COLO829 (cell line): ENCODE measurements around the gene TMPRSS6.

ENCODE experiments used
- DNase-seq: peaks from one replicate; pipeline ENCODE4 v3.0.0; 2012; ENCODE audit warnings: low spot score

TMPRSS6 gene

DNA sequence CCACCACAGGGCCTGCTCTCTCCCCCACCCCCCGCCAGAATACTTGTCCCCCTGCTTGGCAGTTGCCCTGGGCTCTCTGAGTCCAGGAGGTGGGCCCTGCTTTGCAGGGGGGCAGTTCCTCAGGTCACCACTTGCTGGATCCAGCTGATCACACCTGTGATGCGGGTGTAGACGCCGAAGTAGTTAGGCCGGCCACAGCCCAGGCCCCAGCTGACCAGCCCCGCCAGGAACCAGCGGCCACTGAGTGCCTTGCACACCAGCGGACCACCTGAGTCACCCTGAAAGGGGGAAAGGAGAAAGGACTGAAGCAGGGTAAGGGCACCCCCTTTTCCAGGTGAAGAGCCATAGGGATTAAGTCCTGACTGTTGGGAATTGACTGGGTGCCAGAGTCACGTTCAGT is 43.6 kb downstream of the TMPRSS6 start:
- no peak for DNase-seq

DNA sequence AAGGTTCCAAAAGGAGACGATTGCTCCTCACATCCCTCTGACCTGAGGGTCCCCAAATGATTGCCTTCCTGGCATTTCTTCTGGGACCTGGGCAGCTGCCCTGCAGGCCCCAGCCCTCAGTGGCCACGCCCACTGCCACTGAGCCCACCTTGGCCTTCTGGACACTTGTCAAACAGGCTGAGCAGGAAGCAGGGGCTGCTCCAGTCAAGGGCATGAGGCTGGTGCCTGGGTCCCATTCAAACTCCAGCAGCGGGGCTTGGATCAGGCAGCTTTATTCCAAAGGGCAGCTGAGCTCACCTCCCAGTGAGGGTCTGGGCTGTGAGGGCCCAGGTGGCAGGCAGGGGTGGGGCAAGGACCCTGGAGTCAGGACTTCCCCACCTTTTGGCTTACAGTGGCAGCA is 44.3 kb downstream of the TMPRSS6 start:
- no peak for DNase-seq

DNA sequence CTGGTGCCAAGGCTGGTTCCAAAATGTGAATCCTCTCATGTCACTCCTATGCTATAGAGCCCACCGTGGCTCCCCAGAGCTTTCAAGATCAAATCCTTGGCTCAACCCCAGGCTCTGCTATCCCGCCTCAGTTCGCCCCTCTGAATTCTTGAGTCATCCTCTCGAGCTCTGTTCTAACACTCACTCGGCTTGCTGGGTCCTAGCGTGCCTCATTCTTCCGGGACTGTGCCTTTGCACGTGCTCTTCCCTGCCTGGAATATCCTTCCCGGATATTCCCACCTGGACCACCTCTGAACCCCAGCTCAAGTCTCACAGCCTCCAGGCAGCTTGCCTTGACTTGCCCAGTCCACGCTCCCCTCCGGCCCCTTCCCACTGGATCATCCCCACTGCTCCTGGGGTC is 45.0 kb downstream of the TMPRSS6 start:
- no peak for DNase-seq

DNA sequence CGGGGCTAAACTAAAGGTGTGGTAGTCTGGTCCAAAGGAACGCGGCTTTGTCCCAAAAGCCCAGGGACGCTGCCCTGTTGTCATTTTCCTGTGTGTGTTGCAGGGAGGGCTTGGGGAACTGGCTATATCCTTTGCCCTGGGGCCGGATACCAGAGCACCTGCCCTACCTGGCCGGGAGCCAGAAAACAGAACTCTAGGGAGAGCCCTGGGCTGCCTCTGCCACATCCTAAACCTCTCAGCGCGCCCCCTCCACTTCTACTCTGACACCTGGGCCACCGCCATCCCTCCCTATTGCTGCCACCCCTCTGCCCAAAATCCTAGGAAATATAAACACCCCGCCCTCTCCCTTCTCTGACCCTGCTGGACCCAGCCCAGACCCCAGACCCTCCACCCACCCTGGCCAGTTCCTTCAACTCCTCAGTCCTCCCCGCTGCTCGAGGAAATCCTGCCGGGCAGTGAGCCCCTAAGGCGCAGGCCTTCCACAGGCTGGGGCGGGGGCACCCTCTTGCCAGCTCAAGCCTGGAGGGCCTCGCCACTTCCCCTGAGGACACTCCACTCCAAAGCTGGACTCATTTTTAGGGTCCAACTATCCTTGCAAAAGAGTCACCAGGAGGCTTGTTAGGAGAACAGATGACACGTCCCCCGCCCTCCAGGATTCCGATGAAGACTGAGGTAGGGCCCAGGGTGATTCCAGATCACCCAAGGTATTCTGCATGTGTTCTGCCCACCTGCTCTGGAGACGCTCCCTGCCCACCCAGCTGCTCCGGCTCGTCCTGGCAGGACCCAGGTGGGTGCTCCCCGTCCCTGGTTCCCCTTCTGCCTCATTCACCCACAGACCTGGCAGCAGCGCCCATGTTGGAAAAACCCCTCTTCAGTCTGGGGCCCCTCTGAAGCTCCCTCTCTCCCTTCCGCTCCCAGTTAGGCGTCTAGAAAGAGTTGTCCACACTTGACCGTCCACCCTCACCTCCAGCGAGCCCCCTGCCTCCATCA is 45.8 kb downstream of the TMPRSS6 start:
- DNase-seq, result no peak

DNA sequence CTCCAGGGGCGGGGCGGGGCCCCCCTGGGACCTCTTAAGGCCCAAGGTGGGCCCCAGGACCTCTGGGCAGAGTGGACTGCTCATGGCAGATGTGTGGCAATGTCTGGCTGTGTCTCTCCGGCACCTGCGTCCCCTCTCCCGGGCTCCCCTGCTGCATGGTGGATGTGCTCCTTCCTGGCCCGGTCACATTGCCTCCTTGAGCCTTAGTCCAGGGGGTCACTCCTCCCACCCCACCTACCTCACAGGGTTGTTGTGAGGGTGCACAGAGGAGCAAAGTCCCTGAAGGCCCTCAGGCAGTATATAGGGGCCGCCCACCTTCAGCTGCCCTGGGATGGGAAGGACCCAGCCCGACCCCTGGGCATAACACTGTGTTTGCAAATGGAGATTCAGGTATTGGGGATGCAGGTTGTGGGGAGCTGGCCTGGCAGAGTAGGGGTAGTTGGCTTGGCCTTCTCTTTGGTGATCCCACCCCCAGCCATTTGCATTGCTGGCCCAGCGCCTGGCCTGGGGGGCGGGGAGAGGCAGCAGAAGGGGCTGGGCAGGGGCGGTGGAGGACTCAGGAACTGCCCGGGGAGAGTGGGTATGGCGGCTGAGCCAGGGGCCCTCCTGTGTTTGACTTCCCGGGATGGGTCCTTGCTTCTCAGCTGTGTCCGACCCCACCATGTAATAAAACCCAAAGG is 46.7 kb downstream of the TMPRSS6 start:
- DNase-seq, result no peak

DNA sequence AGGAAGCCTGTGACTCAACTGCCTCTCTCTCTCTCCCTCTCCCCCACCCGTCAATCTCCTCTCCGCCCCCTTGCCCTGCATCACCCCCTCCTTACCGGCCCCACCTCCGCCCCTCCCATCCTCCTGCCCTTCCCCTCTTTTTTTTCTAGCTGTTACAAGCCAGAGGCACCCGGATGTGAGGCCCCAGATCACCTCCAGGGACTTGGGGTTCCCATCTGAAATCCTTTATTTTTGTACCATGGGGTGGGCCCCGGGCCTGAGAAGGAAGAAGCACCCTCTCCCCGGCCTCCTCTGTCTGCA is 47.2 kb downstream of the TMPRSS6 start:
- DNase-seq, result no peak

DNA sequence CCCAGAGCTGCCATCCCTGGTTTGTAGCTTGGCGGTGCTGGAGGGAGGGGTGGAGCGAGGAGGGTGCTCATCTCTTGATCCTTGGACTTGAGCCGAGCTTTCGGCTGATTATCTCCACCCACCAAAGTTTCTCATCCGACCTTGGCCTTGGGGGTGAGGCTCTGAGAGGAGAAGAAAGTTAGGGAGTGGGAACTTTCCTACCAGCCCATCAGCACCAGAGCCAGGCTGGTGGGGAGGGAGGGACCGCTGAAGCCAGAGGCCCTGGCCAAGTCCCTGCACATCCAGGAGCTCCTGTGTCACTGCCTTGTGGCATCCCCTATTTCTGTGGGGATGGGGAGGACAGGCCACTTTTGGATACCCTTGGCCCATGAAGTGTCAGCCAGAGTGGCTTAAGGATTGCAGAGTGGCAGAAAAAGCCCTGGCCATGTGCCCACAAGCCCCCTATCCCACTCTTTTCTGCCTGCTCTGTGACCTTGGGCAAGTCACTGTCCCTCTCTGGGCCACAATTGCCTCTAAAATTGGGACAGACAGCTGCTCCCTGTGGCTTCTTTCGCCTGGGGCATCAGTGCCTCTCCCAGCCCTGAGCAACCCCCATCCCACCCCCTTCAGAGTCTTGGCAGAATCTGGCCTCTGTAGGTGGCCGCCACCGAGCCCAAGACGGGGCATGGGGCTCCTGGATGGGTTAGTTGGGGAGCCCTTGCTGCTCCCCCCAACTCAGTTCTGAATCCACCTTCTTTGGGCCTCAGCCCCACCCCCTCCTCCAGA is 47.7 kb downstream of the TMPRSS6 start:
- no peak for DNase-seq

DNA sequence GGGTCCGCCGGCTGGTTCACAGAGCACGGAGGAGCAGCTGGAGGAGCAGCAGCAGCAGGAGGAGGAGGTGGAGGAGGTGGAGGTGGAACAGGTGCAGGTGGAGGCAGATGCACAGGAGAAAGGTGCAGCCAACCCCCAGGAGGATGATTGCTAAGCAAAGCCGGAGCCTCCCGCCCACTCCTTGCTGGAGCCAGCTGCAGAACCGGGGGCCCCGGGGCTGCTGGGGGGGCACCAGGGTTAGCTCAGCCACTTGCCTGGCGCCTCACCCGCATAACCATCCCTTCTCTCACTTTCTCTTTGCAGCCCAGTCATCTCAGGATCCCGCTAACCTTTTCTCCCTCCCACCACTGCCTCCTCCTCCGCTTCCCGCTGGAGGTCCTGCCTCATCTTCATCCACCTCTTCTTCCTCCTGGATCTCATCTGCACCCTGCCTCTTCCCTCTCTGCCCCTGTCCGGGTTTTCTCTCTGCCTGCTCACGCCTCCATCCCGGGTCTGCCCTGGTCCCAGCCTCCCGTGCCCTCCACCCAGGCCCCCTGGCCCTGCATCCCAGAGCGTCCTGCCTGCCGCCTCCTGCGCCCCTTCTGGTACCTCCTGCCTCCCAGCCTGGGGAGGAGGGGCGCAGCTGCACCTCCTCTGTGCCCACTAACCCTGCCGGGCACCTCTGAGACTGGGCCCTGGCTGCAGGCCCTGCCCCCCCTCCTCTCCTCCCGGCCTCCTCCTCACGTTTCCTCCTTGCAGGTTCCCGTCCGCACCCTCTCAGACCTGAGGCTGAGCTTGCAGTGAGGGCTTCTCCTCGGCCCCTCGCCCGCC is 48.5 kb downstream of the TMPRSS6 start:
- DNase-seq, result no peak

DNA sequence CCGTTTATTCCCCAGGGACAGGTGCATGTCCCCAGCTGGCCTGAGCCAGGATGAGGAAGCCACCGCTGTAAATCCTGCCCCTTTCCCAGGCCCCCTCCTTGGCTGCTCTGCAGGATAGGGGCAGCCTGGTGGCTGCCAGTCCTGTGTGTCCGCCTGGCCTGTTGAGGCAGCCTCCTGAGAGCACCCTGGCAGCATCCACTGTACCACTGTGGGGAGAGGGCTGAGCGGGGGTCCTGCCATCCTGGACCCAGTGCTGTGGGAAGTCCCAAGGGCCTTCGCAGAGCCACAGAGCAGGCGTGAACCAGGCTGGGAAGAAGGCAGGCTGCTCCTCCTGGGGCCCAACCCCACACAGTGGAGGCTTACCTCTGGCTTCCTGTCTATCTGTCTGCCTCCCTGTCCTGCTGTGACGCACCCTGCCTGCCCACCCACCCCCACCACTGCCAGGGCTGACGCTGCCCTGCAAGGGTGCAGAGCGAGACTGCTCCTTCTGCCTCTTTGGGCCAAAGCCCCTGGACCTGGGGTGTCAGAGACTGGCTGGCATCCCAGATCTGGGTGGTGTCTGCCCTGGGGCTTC is 49.5 kb downstream of the TMPRSS6 start:
- no peak for DNase-seq

DNA sequence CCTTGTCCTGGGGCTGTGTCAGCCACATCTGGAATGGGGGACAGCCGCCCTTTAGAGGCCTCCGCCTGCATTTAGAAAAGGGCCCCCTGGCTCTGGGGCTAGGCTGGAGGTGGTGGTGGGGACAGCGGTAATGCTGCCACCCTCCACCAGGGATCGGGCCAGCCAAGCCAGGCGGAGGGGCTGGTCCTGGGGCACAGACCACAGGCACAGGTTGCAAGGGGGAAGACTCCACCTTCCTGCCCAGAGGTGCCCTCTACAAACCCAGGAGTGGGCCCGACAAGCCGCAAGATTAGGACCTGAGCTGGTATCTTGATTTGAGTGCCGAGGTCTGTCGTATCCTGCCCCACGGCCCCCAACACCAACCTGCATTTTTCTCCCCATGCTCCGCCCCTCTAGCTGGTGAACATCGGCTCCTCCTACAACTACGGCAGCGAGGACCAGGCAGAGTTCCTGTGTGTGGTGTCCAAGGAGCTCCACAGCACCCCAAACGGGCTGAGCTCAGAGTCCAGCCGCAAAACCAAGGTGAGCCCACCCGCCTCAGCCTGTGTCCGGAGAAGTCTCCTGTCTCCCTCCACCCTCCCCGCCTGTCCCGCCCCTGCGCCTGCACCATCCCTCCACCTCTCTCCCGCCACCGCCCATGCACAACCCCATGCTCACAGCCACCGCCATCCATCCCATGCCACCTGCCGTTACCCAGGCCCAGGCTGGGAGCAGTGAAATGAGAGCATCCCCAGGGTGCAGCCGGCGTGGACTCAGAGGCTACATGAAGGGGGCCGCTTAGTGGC is 50.4 kb downstream of the TMPRSS6 start:
- DNase-seq, result no peak

DNA sequence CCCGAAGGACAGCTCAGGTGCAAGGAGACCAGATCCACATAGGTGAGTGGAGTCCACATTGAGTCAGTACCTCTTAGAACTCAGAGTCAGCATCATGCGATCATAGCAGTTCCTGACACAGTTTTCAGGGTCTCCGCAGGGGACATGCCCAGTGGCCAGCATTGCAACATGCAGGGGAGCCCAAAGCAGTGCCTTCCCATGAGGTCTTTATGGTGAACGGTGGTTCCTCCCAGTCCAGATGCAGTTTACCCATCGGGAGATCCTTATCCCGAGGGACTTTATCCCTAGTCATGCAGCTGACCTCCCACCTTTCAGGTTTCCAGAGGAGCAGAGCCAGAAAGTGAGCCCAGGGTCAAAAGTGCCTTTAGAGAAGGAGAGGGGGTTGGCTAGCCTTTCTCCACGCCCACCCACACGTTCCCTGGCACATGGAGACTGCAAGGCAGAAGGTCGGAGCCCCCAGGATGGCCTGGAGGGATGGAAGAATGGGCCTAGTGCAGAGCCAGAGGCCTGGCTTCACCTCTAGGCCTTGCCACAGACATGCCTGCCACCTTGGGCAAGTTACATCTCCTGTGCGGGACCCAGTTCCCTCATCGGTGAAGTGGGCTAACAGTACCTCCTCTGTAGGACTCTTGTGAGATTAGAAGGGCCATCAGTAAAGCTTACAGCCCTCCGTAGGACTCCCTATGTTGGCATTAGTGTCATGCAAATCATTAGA is 51.6 kb downstream of the TMPRSS6 start:
- no peak for DNase-seq

DNA sequence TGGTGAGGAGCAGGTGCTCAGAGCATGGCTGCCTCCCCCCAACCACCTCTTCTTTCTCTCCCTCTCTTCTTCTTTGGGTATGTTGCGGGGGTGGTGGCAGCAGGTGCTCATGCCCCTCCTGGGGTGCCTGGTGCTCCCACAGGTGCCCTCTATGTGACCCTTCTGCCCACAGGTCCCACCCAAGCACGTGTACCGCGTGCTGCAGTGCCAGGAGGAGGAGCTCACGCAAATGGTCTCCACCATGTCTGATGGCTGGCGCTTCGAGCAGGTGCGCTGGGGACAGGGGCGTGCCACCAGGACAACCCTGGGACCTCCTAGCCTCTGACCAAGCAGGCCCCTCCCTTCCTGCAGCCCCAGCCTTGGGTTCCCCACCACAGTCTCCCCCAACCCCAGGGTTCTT is 52.3 kb downstream of the TMPRSS6 start:
- no peak for DNase-seq

DNA sequence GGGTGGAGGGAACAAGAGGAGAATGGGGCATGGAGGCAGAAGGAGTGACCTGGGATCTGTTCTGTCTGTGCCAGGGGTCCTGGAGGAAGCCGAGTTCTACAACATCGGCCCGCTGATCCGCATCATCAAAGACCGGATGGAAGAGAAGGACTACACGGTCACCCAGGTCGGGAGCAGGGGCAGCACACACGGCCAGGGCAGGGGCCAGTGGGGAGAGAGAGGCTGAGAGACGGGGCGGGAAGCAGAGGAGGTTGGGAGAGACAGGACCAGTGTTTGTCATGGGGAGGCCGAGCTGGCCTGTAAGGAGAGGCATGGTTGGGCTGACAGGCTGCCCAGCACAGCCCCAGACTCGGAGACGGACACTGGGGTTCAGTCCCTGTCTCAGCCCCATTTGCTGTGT is 53.3 kb downstream of the TMPRSS6 start:
- no peak for DNase-seq

DNA sequence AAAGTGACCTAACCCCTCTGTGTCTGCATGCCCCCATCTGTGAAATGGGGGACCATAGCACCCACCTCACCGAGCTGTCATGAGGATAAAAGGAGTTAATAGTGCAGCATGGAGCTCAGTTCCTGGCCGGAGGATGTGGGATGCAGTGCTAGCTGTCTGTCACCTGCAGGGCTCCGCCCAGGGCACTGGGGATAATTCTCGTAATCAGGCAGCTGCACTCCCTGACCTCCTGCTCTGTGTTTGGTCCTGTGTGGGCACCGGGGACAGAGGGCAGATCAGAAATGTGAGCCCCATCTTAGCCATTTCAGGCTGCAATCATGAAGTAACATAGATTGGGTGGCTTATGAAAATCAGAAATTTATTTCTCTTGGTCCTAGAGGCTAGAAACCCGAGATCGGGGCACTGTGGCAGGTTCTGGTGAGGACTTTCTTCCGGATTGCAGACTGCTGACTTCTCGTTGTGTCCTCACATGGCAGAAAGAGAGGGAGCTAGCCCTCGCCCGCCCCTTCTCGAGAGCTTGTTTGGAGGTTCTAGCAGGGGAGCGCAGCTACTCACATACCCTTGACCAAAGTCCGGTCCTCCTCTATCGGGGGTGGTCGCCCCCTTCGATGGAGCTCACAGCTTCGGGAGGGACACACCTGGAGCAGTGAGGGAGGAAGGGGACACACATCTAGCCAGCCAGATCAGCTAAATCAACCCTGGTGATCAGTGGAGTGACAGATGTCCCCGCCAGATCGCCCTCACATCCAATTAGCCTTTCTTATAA is 54.7 kb downstream of the TMPRSS6 start:
- no peak for DNase-seq

DNA sequence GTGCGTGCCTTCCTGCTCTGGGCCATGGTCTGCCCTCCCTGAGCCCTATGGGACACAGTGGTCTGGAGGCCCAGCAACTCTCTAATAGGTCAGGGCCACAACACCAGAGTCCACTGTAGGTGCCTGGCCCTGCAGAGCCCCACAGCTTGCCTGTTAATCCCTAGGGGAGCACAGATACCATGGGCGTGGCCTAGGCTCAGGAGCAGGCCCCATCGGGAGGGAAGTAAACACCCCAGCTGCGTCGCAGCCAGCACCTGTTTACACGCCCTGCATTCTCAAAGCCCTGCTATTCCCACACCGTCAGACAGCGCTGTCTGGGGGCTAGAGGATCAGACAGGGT is 55.5 kb downstream of the TMPRSS6 start:
- no peak for DNase-seq

DNA sequence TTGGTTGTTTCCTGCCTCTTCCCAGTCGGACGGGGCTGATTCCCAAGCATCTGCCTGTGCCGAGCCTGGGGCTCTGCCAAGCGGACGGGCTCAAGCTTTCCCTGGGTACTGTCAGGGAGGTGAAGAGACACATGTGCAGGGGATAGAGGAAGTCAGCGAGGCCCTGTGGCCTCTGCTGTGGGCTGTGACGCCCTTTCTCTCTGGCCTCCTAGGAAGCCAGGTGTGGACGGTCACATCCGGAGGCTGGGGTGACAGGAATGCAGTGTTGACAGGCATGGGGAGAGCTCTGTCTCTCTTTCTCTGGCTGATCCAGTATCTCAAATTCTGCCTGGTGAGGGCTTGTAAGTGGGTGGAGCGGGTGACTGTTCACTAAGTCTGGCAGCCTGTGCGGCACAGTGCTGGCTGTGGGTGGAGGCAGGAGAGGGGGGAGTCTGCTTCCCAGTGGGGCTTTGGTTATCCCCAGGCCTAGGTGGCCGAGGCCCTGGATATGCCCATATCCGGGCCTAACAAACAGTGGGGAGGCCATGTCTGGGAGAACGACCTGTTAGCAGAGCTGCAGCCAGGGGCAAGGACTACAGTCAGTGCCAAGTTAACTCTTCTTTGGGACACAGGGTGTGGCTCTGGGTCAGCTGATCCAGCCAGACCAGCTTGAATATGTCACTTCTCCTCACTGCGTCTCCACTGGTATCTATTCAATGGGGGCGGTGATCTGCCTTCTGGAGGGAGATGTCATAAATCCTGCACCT is 56.0 kb downstream of the TMPRSS6 start:
- DNase-seq, result no peak

DNA sequence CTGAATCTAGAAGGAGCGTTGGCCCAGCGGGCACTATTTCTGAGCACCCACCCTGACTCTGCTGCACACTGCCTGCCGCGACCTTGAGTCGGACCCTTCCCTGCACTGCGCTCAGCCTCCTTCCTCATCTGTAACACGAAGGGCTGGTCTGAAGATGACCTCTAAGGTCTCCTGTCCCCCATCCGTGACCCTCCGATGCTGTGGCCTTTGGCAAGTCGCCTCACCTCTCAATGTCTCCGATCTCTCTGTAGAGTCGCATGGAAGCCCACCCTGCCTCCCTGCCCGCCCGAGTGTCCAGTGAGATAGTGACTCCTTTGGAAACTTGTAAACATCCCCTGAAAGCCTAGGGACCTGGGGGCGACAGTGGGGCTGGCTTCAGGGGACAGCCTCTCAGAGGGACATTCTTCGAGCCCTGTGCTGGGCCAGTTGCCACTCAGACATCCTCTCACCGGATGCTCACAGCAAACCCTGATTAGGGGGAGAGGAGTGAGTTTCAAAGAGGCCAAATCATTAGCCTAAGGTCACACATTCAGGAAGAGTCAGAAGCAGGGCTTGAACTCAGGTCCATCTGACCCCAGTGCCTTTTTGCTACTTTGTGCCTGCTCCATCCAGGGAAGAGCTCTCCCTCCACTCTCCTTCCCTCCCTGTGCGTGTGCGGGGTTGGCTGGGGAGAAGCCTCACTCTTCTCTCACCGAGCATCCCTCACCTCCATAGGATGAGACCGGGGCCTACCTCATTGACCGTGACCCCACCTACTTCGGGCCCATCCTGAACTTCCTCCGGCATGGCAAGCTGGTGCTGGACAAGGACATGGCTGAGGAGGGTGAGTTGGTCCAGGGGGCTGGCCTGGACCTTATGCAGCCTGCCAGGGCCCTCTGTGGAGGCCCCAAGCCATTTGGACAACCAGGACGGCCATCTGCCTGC is 56.9 kb downstream of the TMPRSS6 start:
- DNase-seq, result no peak
